H9 (cell line): ENCODE data around the gene NRG2. TPM values are rescaled to one million over a fixed set of nuclear protein-coding genes. Genes with fewer than 3 reads are reported as not detected.

ENCODE experiments used
- DNase-seq: peaks from one replicate; pipeline ENCODE4 v3.0.0-alpha.2; 2017
- H2AFZ ChIP-seq: one replicate; pipeline ENCODE4 v1.6.1; 2013; ENCODE audit warnings: mild to moderate bottlenecking, low read length, control low read depth, moderate library complexity
- H2AK5ac ChIP-seq: 2 replicates; pipeline ENCODE4 v1.6.1; 2013; ENCODE audit warnings: low read length, control low read depth, mixed read lengths; ENCODE audit not compliant: insufficient read length
- H2BK120ac ChIP-seq: one replicate; pipeline ENCODE4 v1.6.1; 2013; ENCODE audit warnings: low read depth, mild to moderate bottlenecking, low read length, control low read depth, inconsistent platforms; ENCODE audit not compliant: poor library complexity, severe bottlenecking
- H2BK12ac ChIP-seq: 2 replicates; pipeline ENCODE4 v1.6.1; 2013; ENCODE audit warnings: low read length, control low read depth, mixed read lengths, low read depth; ENCODE audit not compliant: insufficient read length
- H2BK15ac ChIP-seq: 2 replicates; pipeline ENCODE4 v1.6.1; 2013; ENCODE audit warnings: low read depth, low read length, control low read depth
- H2BK20ac ChIP-seq: one replicate; pipeline ENCODE4 v1.6.1; 2013; ENCODE audit warnings: low read depth, mild to moderate bottlenecking, low read length, control low read depth, inconsistent platforms; ENCODE audit not compliant: poor library complexity, severe bottlenecking
- H2BK5ac ChIP-seq: 2 replicates; pipeline ENCODE4 v1.6.1; 2013; ENCODE audit warnings: low read length, control low read depth, mixed read lengths; ENCODE audit not compliant: insufficient read length
- H3K14ac ChIP-seq: 2 replicates; pipeline ENCODE4 v1.6.1; 2013; ENCODE audit warnings: low read length, control low read depth; ENCODE audit not compliant: insufficient read depth
- H3K18ac ChIP-seq: 2 replicates; pipeline ENCODE4 v1.6.1; 2013; ENCODE audit warnings: low read depth, mild to moderate bottlenecking, mixed read lengths, low read length, control low read depth; ENCODE audit not compliant: insufficient read length
- H3K23ac ChIP-seq: 2 replicates; pipeline ENCODE4 v1.6.1; 2013; ENCODE audit warnings: low read length, control low read depth, mixed read lengths, low read depth; ENCODE audit not compliant: insufficient read length
- H3K23me2 ChIP-seq: 2 replicates; pipeline ENCODE4 v1.6.1; 2013; ENCODE audit warnings: low read depth, mild to moderate bottlenecking, mixed read lengths, low read length, control low read depth; ENCODE audit not compliant: insufficient read length, poor library complexity, severe bottlenecking
- H3K27ac ChIP-seq: 2 replicates; pipeline ENCODE4 v1.5.1; 2013; ENCODE audit warnings: low read length, control low read depth, mixed read lengths, low read depth; ENCODE audit not compliant: insufficient read length
- H3K27me3 ChIP-seq: 2 replicates; pipeline ENCODE4 v1.6.1; 2013; ENCODE audit warnings: low read length, control low read depth, inconsistent platforms; ENCODE audit not compliant: insufficient read depth
- H3K4ac ChIP-seq: 2 replicates; pipeline ENCODE4 v1.6.1; 2013; ENCODE audit warnings: low read depth, mild to moderate bottlenecking, control low read depth, inconsistent platforms, low read length, moderate library complexity
- H3K4me1 ChIP-seq: 2 replicates; pipeline ENCODE4 v1.6.1; 2013; ENCODE audit warnings: low read length, control low read depth, inconsistent platforms; ENCODE audit not compliant: insufficient read depth
- H3K4me2 ChIP-seq: 2 replicates; pipeline ENCODE4 v1.6.1; 2013; ENCODE audit warnings: low read length, control low read depth, mixed read lengths; ENCODE audit not compliant: insufficient read length, insufficient read depth
- H3K56ac ChIP-seq: 2 replicates; pipeline ENCODE4 v1.6.1; 2013; ENCODE audit warnings: low read depth, mild to moderate bottlenecking, mixed read lengths, low read length, control low read depth; ENCODE audit not compliant: insufficient read length
- H3K79me1 ChIP-seq: 2 replicates; pipeline ENCODE4 v1.6.1; 2013; ENCODE audit warnings: low read depth, mild to moderate bottlenecking, moderate library complexity, low read length, control low read depth, inconsistent platforms; ENCODE audit not compliant: insufficient read depth, poor library complexity, severe bottlenecking
- H3K79me2 ChIP-seq: 2 replicates; pipeline ENCODE4 v1.6.1; 2013; ENCODE audit warnings: low read length, control low read depth, inconsistent platforms; ENCODE audit not compliant: insufficient read depth
- H3K9ac ChIP-seq: 2 replicates; pipeline ENCODE4 v1.6.1; 2013; ENCODE audit warnings: low read length, control low read depth, mixed read lengths; ENCODE audit not compliant: insufficient read length; ENCODE audit errors: extremely low read depth
- H3K9me3 ChIP-seq: one replicate; pipeline ENCODE4 v1.6.1; 2013; ENCODE audit warnings: low read depth, low read length, inconsistent platforms; ENCODE audit not compliant: control insufficient read depth
- H3T11ph ChIP-seq: one replicate; pipeline ENCODE4 v1.6.1; 2013; ENCODE audit warnings: mild to moderate bottlenecking, low read length, control low read depth, inconsistent platforms
- H4K20me1 ChIP-seq: one replicate; pipeline ENCODE4 v1.6.1; 2013; ENCODE audit not compliant: control insufficient read depth, insufficient read length, insufficient read depth
- H4K5ac ChIP-seq: 2 replicates; pipeline ENCODE4 v1.6.1; 2013; ENCODE audit warnings: low read depth, mild to moderate bottlenecking, mixed read lengths, low read length, control low read depth; ENCODE audit not compliant: insufficient read length
- H4K8ac ChIP-seq: replicated peaks from 2 replicates; pipeline ENCODE4 v1.6.1; 2013; ENCODE audit warnings: low read length, control low read depth, mixed read lengths, low read depth; ENCODE audit not compliant: insufficient read length
- H4K91ac ChIP-seq: 2 replicates; pipeline ENCODE4 v1.6.1; 2013; ENCODE audit warnings: low read depth, mild to moderate bottlenecking, moderate library complexity, mixed read lengths, low read length, control low read depth; ENCODE audit not compliant: insufficient read length
- H3K27ac Mint-ChIP-seq, 3 experiments: 2 replicates in 2 of 3; 3 replicates in 1 of 3; pipeline ENCODE4 v1.8.0; 2020 to 2021; ENCODE audit warnings: mixed read lengths in 3 of 3, mild to moderate bottlenecking in 1 of 3, moderate library complexity in 1 of 3
- H3K27me3 Mint-ChIP-seq: 2 replicates; pipeline ENCODE4 v1.8.0; 2021; ENCODE audit warnings: low read depth, mild to moderate bottlenecking, moderate library complexity, mixed read lengths
- H3K36me3 Mint-ChIP-seq, 3 experiments: 2 replicates in 2 of 3; 3 replicates in 1 of 3; pipeline ENCODE4 v1.8.0; 2020 to 2021; ENCODE audit warnings: low read depth in 3 of 3, mixed read lengths in 3 of 3; ENCODE audit not compliant: insufficient read depth in 1 of 3
- H3K4me1 Mint-ChIP-seq, 2 experiments: 2 replicates each; pipeline ENCODE4 v1.8.0; 2020; ENCODE audit warnings: mixed read lengths in 2 of 2
- H3K4me3 Mint-ChIP-seq, 2 experiments: 2 replicates in 1 of 2; 3 replicates in 1 of 2; pipeline ENCODE4 v1.8.0; 2020 to 2021; ENCODE audit warnings: mild to moderate bottlenecking in 2 of 2, mixed read lengths in 2 of 2, moderate library complexity in 1 of 2
- H3K9me3 Mint-ChIP-seq, 2 experiments: 2 replicates in 1 of 2; 3 replicates in 1 of 2; pipeline ENCODE4 v1.8.0; 2020; ENCODE audit warnings: mild to moderate bottlenecking in 2 of 2, mixed read lengths in 2 of 2, moderate library complexity in 1 of 2
- CTCF ChIP-seq: fragments of 200-600 bp; sonication (generic); conservative IDR thresholded peaks from 3 replicates; pipeline ENCODE4 v1.8.0; 2021; ENCODE audit warnings: antibody characterized with exemption, mild to moderate bottlenecking
- WGBS: extraction: QIAGEN DNeasy Blood & Tissue Kit; methylation state at CpG from one replicate; pipeline ENCODE4 v1.1.7; 2013; ENCODE audit warnings: missing lambda C conversion rate, low lambda C conversion rate, mixed read lengths; ENCODE audit not compliant: insufficient read length; ENCODE audit errors: extremely low coverage; 5-methylcytosine and 5-hydroxymethylcytosine counted together
- total RNA-seq: library from RNA; stranded (reverse); gene quantifications from 2 replicates; pipeline ENCODE4 v1.2.1, GENCODE V29; 2021

The NRG2 gene
- total RNA-seq, 1 experiment from 2014 or later = not detected

DNA sequence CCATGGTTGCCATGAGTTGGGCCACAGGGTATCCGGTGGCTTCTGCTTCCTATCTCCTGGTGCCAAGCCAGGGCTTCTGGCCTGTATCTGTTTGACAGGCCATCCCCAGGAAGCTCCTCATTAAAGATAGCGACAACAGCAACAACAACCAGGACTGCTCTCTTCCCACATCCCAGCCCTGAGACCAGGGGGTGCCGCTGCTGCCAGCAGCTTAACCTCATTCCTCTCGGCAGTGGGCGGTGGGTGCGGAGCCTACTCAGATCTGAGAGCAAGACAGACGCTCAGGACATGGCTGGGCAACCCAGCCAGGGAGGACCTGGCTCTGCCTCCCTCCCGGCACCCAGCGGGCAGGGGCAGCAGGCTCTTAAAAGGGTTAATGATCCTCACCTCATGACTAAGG is 149.2 kb downstream of the NRG2 start:
- Mint-ChIP-seq H3K36me3 (no peaks in the 10 kb centered on the region), H3K27ac (no peak overlapping the region), H3K4me3 (no peak overlapping the region), H3K4me1 (no peaks in the 10 kb centered on the region), H3K9me3 (no peaks in the 10 kb centered on the region; a peak in 1 of 5 replicates), H3K27me3 (peaks cover 69% of the 10 kb centered on the region)
- Histone ChIP-seq H4K20me1 (no peaks in the 10 kb centered on the region), H3K9me3 (no peaks in the 10 kb centered on the region), H2BK5ac (no peak overlapping the region), H3K4me2 (no peak overlapping the region), H4K5ac (no peak overlapping the region), H3K56ac (no peak overlapping the region), H3K79me2 (no peaks in the 10 kb centered on the region), H2BK15ac (no peak overlapping the region), H2BK20ac (no peak overlapping the region), H4K91ac (no peak overlapping the region), H2AFZ (no peak overlapping the region), H2AK5ac (no peak overlapping the region), H3K14ac (no peak overlapping the region), H3K27me3 (peaks cover 2% of the 10 kb centered on the region; the same call in 1 of the 2 replicates), H2BK120ac (no peak overlapping the region), H3T11ph (no peak overlapping the region), H3K4ac (no peak overlapping the region), H3K18ac (no peak overlapping the region), H3K23me2 (no peaks in the 10 kb centered on the region), H3K79me1 (no peaks in the 10 kb centered on the region), H3K27ac (no peak overlapping the region), H3K23ac (no peak overlapping the region), H2BK12ac (no peak overlapping the region), H3K9ac (no peak overlapping the region), H4K8ac (no peak overlapping the region), H3K4me1 (no peaks in the 10 kb centered on the region)
- WGBS = no CpG with 5 or more reads among the region's 9 CpGs
- no peak for DNase-seq
- TF ChIP-seq CTCF = no peak
